ENCODE measurements around the gene PDHX.

Gene PDHX

GRCh38 chr11:35038211-35038928, 122.0 kb downstream of the PDHX start:
- TF ChIP-seq TAF1 (IDR thresholded peaks at IDR 0.05; ENCODE audit: borderline replicate concordance, insufficient read depth, low read length) (no peak), FOXP2 (optimal IDR thresholded peaks at IDR 0.05; ENCODE audit: borderline replicate concordance, extremely low read depth, extremely low read length, insufficient read depth) (no peak), POLR2AphosphoS5 (IDR thresholded peaks at IDR 0.05; ENCODE audit: low read depth, low read length) (no peak), REST (IDR thresholded peaks at IDR 0.05; ENCODE audit: insufficient read depth in 1 of 2, low read depth in 2 of 2, low read length in 2 of 2) (no peak), SIN3A (IDR thresholded peaks at IDR 0.05; ENCODE audit: borderline replicate concordance, insufficient read depth, low read length) (no peak)

- TF ChIP-seq FOXP2 (optimal IDR thresholded peaks at IDR 0.05; ENCODE audit: borderline replicate concordance, extremely low read depth, extremely low read length, insufficient read depth) = no peak
- no peak for TF ChIP-seq POLR2AphosphoS5 (IDR thresholded peaks at IDR 0.05; ENCODE audit: low read depth, low read length)
- no peak for TF ChIP-seq REST (IDR thresholded peaks at IDR 0.05; ENCODE audit: insufficient read depth in 1 of 2, low read depth in 2 of 2, low read length in 2 of 2)
- no peak for TF ChIP-seq TAF1 (IDR thresholded peaks at IDR 0.05; ENCODE audit: borderline replicate concordance, insufficient read depth, low read length)
- no peak for TF ChIP-seq SIN3A (IDR thresholded peaks at IDR 0.05; ENCODE audit: borderline replicate concordance, insufficient read depth, low read length)
These were observed 122.7 kb downstream of the PDHX start for GRCh38 chr11:35039076-35039475.

GRCh38 chr11:35040221-35040942, 124.0 kb downstream of the PDHX start:
- TF ChIP-seq FOXP2 (optimal IDR thresholded peaks at IDR 0.05; ENCODE audit: borderline replicate concordance, extremely low read depth, extremely low read length, insufficient read depth) = no peak
- no peak for TF ChIP-seq POLR2AphosphoS5 (IDR thresholded peaks at IDR 0.05; ENCODE audit: low read depth, low read length)

- TF ChIP-seq SIN3A (IDR thresholded peaks at IDR 0.05; ENCODE audit: borderline replicate concordance, insufficient read depth, low read length) (no peak), FOXP2 (optimal IDR thresholded peaks at IDR 0.05; ENCODE audit: borderline replicate concordance, extremely low read depth, extremely low read length, insufficient read depth) (no peak), POLR2AphosphoS5 (IDR thresholded peaks at IDR 0.05; ENCODE audit: low read depth, low read length) (no peak), TAF1 (IDR thresholded peaks at IDR 0.05; ENCODE audit: borderline replicate concordance, insufficient read depth, low read length) (no peak), REST (IDR thresholded peaks at IDR 0.05; ENCODE audit: insufficient read depth in 1 of 2, low read depth in 2 of 2, low read length in 2 of 2) (no peak)
These were observed 124.7 kb downstream of the PDHX start for GRCh38 chr11:35041070-35041554.

GRCh38 chr11:35042224-35042623, 125.8 kb downstream of the PDHX start:
- TF ChIP-seq TAF1 (IDR thresholded peaks at IDR 0.05; ENCODE audit: borderline replicate concordance, insufficient read depth, low read length) (no peak), FOXP2 (optimal IDR thresholded peaks at IDR 0.05; ENCODE audit: borderline replicate concordance, extremely low read depth, extremely low read length, insufficient read depth) (no peak), REST (IDR thresholded peaks at IDR 0.05; ENCODE audit: insufficient read depth in 1 of 2, low read depth in 2 of 2, low read length in 2 of 2) (no peak), SIN3A (IDR thresholded peaks at IDR 0.05; ENCODE audit: borderline replicate concordance, insufficient read depth, low read length) (no peak), POLR2AphosphoS5 (IDR thresholded peaks at IDR 0.05; ENCODE audit: low read depth, low read length) (no peak)
